ENCODE measurements around the gene ERC2.

Gene ERC2

DNA sequence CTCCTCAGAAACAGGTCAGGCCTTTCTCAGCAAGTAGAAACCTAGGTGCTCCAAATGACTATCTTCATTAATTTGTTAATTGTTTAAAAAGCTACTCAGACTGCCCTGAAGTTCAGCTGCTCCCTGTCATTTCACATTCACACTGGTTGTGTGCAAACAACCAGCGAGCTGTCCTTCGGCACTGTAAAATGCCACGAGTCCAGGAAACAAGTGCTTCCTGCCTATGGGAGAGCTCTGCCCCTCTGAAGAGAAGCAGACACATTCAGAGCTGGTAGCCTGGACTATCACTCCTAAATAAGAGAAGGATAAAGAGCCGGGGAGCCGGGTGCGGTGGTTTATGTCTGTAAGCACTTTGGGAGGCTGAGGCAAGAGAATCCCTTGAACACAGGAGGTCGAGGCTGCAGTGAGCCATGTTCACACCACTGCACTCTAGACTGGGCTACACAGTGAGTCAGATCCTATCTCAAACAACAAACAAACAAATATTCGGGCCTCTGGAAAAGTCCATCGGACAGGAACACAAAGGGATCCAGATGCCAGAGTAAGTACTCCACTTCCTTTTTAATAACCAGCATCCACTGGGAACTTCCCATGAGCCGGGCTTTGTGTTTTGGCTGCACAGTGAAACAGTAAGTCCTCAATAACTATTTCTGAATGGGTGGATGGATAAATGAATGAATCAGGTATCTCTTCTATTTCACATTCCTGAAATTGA is 866.7 kb downstream of the ERC2 start:
- no peak for DNase-seq

DNA sequence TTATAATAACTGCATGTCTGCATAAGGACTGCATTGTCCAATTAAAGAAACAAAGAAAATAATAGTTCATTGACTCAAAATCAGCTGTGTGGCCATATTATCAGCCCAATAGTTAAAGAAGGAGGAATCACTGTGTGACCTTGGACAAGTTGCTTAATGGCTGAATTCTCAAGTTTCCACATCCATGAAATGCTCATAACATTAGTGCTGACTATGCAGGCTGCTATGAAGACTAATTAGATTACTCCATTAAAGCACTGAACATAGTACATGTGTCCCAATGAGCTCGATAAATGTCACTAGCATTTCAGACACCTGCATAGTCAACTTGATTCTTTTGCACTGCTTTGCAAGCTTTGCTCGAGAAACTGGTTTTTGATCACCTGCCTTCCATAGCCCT is 870.0 kb downstream of the ERC2 start:
- DNase-seq = no peak

DNA sequence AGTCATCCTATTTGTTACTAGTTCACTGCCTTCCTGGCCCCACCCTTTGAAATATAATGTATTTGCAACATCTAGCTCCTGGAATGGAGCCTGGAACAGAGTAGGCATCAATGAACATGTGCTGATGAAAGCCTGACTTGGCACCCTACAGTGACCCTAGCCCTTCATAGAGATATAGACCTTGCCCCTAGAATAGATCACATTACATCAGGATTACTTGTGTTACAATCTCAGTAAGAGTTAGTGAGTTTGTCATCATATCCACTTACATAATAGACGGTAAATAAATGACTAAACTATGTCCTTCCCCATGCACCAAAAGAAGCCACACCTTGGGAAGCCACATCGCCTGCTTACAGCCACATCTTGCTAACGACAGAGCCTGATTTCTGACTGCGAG is 870.6 kb downstream of the ERC2 start:
- DNase-seq = no peak

DNA sequence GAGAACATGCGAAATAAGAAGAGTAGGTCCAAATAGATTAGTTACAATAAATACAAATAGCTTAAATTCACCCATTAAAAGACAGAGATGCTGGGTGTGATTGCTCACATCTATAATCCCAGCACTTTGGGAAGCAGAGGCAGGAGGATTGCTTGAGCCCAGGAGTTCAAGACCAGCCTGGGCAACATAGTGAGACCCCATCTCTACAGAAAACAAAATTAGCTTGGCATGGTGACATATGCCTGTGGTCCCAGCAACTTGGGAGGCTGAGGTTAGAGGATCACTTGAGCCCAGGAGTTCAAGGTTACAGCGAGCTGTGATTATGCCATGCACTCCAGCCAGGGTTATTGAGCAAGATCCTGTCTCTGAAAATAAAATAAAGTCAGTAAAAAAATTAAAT is 872.1 kb downstream of the ERC2 start:
- DNase-seq = no peak

DNA sequence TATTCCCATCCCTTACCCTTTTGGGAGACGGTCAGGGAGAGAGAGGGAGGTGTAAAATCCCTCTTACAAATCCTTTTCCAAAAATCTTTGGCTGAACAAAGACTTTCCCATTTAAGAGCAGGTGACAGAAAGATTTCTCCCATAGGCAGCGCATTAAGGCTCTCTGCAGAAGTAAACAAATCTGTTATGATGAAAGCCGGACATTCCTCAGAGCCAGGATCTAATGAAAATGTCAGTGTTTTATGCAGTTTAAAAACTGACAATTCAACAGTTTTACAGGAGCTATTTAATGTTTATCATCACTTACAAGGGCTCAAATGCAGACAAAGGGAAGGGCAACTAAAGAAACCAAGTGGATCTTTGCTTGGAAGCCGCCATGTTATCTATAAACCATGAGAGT is 872.8 kb downstream of the ERC2 start:
- no peak for DNase-seq

DNA sequence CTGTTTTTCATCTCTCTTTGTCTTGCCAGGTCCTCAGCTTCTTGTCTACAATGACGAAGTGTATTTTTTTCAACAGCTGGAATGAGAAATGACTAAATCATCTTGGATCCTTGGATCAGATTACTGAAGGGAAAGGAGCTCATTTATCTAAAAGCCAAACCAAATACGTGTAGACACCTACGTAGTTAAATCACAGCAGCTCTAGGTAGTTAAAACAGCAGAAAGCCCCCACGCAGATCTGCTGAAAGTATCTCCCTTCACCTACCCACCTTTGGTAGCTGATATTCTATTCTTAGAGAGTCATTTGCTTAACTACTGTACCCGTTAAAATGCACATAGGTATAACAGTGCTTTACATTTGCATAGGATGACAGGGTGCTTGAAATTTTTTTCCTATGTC is 875.7 kb downstream of the ERC2 start:
- no peak for DNase-seq

DNA sequence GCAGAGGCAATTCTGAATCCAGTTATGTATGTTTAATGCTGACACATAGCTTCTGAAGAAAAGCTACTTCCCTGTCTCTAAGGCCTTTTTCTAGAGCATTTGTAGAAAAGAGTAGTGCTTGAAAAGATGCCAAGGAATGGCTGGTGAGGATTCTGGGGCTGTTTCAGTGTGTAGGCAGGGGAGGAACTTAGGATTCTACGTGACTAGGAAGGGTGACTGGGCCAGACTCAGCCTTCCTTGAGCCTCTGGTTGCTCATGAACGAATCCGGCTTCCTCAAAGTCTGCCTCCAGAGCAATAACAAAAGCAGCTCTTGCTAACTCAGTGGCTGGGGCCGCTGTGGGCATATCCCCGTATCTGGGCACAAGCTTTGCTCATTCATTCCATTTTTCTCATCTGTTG is 876.4 kb downstream of the ERC2 start:
- no peak for DNase-seq

DNA sequence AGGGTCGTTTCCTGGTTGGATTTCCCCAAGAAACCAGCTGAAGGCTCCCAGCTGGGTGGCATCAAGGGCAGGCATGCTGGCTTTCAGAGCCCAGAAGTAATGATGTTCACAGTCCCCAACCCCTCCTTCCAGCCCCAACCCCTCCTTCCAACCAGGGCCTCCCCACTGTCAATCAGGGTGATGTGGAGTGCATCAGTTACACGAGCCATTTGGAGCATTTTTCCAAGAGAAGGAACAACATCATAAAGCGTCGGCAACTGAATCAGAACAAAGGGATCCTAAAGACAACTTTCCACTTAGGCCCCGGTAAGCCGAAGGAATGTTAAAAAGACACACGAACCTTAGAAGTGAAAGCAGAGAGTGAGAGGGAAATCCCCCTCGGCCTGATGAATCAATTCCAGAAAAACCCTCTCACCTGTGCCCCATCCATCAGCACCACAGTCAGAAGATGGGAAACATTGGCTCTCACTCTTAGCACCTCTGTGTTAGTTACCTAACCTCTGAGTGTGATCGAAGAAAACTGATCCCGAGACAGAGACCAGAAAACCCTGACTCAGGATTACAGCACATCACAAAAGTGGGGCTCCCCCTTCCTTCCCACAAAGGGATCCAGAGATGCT is 880.0 kb downstream of the ERC2 start:
- DNase-seq = no peak

DNA sequence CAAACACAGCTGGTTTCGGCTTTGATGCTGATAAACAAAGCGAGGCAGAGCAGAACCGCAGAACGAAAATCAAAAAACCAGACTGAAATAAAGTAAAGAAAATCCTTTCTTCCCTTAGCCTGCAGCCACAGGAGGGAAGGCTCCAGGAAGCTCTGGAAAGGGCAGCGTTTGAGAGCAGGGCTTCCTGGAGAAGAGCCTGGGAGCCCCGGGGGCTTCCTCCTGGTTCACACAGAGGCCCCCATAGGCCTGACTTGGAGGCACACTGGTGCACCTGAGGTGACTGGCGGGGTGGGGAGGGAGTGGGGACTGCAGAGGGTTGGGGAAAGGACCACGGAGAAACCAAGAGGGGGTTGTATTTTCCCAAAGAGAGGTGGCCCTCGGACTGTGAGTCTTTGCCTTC is 882.4 kb downstream of the ERC2 start:
- no peak for DNase-seq

DNA sequence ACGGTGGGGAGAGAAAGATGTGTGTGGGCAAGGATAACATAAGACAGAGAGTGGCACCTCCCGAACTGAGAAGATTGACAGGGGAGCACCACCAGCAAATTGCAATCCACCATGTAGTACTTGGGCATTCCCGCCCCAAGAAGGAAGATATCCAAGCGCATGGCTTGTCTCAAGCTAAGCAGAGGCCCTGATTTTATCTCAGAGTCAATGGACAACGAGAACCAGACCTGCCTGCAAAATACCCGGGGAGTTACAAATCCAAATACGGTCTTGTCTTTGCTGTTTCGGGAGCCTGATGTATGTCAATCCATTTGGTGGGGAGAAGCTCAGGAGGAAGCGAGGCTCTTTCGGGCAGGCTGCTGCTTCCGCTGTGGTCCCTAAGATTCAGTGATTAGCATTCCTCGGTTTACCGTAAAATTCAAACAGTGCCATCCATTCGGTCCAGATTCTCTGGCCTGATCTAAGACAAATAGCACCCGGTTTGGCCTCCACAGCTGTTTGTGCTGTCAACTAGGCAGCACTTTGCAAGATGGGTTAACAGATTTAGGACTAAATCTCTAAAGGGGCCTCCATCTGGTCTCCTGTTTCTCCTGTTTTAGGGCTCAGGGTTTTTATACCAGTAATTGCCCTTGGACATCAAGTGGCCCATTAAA is 883.4 kb downstream of the ERC2 start:
- no peak for DNase-seq

DNA sequence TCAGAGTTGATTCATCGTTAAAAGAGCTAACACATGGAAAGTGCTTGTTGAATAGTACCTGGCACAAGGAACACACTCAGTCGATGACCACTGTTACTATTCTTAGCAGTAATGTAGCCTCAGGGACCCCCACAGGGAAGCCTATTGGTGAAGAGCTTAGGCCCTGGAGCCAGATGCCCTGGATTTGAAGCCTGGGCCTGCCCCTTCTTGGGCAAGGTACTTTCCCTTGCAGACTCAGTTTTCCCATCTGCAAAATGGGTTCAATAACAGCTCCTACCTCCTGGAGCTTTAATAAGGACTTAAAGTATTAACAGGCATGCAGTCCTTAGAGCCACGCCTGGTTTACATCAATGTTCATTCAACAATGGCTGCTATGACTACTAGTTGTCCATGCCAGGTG is 884.2 kb downstream of the ERC2 start:
- no peak for DNase-seq

DNA sequence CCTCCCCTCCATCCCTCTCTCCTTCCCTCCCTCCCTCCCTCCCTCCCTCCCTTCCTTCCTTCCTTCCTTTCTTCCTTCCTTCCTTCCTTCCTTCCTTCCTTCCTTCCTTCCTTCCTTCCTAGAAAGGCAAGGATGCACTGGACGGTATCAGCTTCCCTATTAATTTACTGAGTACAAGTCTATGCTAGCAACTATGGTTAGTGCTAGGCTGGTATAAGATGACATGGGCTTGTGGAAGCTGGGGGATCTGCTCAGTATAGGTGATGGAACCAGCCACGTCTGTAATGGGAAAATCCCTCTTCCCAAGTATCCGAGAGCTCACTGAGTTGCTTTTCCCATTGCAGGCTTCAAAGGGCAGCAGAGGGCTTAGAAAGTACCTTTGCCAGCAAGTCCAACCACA is 884.8 kb downstream of the ERC2 start:
- DNase-seq = no peak

DNA sequence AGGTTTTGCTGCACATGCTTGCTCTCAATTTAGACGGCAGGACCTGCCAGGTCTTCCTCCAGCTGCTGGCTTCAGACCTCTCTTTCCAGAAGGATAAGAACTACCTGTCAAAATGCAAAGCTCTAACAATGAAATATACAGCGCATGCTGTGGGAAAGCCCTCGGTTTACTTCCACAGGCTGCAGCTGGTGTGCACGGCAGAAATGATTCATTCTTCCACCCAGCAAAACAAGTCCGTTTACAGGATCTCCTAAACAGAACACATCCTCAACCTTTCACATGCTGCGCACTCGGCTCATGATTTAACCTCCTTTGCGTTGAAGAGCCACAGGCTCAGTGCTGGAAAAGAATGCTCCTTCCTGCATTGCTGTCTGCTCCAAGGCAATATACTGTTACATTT is 888.8 kb downstream of the ERC2 start:
- no peak for DNase-seq

DNA sequence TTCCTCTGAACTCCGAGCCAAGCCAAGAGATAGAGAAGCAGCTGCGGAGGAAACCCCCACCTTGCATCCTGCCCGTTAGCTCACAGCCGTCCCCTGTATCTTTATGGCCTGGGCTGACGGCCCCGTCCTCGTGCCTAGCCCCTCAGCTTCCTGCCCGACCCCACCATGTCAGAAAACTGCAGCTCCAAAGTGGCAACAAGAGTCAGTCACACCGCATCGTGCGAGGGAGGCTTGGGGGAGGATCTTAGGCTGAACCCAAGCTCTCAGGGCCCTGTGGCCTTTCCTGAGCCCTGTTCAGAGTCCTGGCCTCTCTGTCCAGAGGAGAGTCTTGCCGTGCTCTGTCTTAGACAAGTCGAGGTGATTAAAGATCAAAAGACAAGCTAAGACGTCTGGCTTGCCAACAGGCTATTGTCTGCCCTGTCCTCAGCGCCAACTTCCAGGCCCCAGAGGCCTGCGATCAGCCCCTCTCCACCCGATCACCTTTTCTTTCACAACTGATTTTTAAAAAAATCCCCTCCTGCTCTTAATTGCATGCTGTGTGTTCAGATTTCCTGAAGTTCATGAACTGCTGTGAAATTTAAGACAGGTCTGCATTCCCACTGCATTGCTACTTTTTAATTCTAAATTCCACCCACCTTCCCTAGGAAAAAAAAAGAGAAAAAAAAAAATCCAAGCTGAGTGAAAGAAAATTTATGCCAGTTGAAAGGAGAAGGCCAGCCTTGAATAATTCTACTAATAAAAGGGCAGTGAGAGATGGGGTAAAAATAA is 891.5 kb downstream of the ERC2 start:
- DNase-seq = no peak

DNA sequence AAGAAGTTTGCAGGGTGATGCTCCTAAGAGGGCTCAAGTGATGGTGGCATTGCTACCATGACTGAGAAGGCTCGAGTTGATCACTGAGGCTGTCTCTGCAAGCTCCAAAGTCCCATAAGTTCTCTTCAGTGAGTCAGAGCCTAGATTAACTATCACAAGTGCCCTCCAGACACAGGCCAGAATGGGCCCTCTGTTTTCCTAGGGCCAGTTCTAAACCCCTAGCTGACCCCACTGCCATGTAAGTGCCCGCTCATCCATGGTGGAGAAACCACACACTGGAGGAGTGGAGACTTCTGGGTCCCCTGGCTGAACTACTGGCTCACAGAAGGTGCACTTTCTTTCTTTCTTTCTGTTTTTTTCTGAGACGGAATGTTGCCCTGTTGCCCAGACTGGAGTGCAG is 893.6 kb downstream of the ERC2 start:
- DNase-seq = no peak

DNA sequence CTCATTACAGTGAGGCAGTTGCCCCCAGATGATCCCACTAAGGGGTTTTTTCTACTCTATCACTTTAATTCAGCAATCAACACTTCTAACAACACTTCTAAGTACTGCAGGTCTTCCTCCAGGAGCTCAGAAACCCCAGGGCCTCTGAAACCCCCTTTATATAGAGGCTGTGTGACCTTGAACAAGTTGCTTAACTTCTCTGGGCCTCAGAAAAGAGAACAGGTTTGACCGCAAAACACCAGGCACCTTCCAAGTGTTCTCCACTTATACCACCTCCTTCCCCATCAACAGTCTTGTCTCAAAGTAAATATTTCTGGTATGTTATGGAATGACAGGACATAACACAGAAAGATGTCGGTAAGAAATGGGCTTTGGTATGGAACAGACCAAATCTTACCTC is 895.5 kb downstream of the ERC2 start:
- DNase-seq = no peak

DNA sequence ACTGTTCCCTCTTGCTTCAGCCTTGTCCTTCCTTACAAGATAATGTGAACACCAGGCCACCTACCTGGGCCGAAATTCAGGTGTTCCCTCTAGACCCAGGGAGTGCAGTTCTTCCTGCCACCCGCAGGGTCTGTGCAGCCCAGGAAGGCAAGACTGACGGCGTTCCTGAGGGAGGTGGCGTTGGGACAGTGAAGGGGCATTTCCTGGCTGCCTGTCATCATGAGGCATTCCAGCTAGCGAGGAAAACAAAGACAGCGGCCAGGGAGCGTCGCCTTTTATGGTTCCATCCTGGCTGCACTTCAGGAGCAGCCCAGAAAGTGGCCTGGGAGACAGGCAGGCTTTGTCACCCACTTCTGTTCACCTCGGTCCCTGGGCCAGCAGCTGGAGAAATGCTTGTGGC is 896.4 kb downstream of the ERC2 start:
- no peak for DNase-seq

DNA sequence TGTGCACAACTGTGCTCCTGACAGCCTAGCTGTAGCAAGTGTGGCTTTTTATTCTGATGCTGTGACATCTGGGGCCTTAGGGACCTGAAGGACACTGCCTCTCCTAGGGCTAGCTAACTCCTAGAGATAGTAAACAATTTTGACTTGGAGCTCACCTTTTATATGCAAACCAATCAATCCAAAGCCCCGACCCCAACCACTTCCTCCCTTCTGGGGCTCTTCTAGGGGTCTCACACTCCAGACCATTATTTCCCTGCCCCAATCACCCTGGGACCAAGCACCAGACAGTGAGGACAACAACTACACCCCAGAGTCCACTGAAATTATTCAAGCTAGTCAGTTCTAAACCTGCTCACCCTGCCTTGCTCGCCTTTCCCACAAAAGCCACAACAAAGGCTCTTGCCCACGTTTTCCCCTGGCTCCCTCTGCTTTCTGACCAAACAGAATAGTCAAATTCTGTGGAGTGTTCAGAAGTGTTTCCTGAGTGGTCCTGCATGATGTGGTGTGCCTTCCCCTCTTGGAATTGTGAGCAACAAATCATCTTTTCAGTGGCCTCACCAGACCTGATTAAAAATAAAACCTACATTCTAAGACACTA is 897.0 kb downstream of the ERC2 start:
- DNase-seq = no peak

DNA sequence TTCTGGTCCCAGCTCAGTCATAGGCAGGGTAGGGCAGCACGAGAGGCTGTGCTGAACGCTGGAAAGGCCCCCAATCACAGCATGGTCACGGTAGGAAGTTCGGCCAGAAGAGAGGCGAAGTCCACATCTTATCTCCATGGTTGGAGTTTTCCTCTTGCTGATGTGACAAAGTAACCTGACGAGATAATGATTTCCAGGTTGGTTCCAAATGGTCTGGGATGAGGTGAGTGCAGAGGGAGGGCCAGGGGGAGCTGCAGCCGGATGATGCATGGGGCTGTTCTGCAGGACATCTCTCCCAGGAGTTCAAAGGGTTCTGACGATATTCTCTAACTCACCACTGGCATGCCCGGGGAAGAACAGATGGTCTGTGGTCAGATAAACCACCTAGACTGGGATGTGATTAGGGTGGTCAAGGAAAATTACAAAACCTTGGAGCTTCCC is 898.0 kb downstream of the ERC2 start:
- no peak for DNase-seq

DNA sequence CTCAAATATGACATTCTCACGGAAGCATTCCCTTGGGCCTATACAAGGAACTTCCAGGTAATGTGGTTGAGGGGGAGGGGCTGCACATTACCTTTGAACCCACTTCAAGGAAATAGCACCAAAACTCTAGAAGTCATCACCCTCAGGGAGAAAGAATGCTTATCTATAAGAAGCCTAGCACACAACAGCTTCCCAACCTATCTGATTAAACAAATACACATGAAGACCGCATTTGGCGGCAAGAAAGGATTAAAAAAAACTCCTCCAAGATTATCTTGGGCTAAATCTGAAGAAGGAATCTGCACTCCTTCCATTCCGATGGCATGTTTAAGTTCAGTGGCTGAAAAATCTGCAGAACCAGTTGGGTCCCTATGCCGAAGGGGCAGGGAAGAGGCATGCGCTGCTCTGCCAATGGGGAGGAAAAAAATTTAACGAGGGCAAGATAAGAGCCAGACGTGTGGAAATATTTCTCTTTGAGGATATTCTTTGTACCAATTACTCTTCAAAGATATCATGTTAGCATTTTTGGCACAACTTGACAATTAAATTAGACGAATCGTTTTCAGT is 899.2 kb downstream of the ERC2 start:
- no peak for DNase-seq

DNA sequence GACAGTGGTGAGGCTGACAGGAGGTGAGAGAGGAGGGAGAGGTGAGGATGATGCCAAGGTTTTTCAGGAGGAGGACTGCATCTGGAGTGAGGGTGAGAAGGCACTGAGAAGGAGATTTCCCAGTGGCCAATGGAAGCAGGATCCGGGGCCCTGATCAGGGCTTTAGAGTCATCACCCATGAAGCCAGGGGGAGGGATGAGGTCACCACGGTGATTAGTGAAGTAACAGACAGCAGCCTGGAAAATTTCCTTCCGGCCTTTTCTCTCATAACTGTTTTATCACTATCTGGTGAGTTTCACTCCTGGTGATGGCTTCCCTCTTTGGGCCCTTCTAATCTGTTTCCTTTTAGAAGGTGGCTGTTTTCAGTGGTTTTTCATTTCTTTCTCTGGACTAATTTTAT is 900.7 kb downstream of the ERC2 start:
- no peak for DNase-seq

DNA sequence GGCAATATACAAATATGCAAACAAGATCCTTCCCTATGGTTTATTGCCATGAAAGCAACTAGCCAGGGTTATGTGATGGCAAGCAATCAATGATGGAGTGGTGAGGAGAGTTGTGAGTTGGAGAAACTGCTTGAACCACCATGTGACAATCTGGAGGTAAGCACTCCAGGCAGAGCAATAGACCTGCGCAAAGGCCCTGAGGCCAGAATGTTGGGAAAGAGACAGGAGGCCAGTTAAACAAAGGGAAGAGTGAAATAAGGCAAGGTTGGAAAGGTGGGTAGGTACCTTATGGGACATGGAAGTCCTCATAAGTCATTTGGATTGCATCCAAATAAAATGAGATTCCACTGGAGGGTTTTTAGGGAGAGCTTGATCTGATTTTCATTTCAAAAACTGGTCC is 901.1 kb downstream of the ERC2 start:
- DNase-seq = no peak

DNA sequence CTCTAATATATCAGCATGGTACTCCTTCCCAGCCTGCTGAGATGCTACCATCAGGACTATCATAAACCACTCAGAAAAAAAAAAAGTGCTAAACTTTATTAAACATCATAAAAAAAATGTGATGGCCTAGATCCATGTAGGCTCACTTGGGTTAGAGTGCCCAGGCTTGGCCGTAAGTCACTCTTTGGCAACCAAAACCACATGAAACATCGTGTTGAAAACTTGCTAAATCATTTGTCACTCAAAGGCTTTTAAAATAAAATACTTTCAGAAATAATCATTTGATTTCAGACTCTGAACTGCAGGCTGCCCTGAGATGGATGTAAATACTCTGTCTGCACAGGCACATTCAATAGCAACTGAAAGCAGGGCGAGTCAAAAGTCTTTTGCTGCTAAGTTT is 902.7 kb downstream of the ERC2 start:
- no peak for DNase-seq
